Thyroid gland (tissue), 4 donors: Measurements from ENCODE around the gene SCARF2.

ENCODE experiments used
- POLR2A ChIP-seq, 2 donors: fragments of 450-650 bp; IDR thresholded peaks; one replicate each; pipeline ENCODE4 v1.6.1; 2017; ENCODE audit warnings: antibody characterized with exemption in 2 of 2, mild to moderate bottlenecking in 2 of 2, moderate library complexity in 1 of 2
- TF ChIP-seq, protein P1 (sequence below), 6 experiments: fragments of 200-600 bp in 3 of 6; fragments of 450-650 bp in 3 of 6; sonication (generic) in 3 of 6; IDR thresholded peaks; one replicate each; pipeline ENCODE4 v1.5.1; 2016 to 2019; ENCODE audit warnings: antibody characterized with exemption in 6 of 6, mild to moderate bottlenecking in 2 of 6, inconsistent platforms in 1 of 6, moderate library complexity in 1 of 6

DNA sequence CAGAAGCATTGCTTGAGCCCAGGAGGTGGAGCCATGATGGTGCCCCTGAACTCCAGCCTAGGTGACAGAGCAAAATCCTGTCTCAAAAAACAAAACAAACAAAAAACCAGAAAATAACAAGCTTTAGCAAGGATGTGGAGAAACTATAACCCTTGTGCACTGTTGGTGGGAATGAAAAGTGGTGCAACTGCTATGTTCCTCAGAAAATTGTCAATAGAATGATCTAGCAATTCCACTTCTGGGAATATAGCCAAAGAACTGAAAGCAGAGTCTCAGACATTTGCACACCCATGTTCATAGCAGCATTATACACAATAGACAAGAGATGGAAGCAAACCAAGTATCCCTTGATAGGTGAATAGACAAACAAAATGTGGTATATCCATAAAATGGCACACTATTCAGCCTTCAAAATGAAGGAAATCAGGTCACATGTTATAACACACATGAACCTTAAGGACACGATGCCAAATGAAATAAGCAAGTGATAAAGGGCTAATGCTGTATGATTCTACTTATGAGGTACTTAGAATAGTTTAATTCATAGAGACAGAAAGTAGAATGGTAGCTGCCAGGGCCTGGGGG, 42.1 kb upstream of the SCARF2 start:
- TF ChIP-seq POLR2A (IDR thresholded peaks at IDR 0.05) = no peak
- TF ChIP-seq, protein P1, sequence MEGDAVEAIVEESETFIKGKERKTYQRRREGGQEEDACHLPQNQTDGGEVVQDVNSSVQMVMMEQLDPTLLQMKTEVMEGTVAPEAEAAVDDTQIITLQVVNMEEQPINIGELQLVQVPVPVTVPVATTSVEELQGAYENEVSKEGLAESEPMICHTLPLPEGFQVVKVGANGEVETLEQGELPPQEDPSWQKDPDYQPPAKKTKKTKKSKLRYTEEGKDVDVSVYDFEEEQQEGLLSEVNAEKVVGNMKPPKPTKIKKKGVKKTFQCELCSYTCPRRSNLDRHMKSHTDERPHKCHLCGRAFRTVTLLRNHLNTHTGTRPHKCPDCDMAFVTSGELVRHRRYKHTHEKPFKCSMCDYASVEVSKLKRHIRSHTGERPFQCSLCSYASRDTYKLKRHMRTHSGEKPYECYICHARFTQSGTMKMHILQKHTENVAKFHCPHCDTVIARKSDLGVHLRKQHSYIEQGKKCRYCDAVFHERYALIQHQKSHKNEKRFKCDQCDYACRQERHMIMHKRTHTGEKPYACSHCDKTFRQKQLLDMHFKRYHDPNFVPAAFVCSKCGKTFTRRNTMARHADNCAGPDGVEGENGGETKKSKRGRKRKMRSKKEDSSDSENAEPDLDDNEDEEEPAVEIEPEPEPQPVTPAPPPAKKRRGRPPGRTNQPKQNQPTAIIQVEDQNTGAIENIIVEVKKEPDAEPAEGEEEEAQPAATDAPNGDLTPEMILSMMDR (IDR thresholded peaks at IDR 0.05) = no peak
